Left ventricle myocardium superior (tissue), 1 donor: ENCODE measurements around the gene MADD. TPM values are rescaled to one million over a fixed set of nuclear protein-coding genes. Genes with fewer than 3 reads are reported as not detected.
"Not testable (repeated sequence)": the region's sequence is repeated elsewhere in the genome, so short reads cannot be mapped to it uniquely, and the experiment has no call there.

Experiments used
- ATAC-seq: fragments of 200-7000 bp; cut with Tn5 transposase; one replicate; pipeline ENCODE4 v1.9.1; 2020; ENCODE audit warnings: mild to moderate bottlenecking, moderate library complexity
- DNase-seq: peaks from one replicate; pipeline ENCODE4 v3.0.0-alpha.2; 2020
- intact Hi-C: fragments of 100-400 bp; cut with micrococcal nuclease; formaldehyde crosslinking; loops from one replicate; pipeline ENCODE4 v1.11.0; 2022
- total RNA-seq: library from RNA; stranded (reverse); fragmentation: NEBNext Ultra II Directional; extraction: Animal tissue kit (Norgen Biotek cat#: 25700); gene quantifications from one replicate; pipeline ENCODE4 v1.2.1, GENCODE V29; 2021
- donor health status: DM: no; HTN: yes; CAD: no; lungs with severe emphysema.

The MADD gene
- total RNA-seq, 1 donor from 2014 or later = 46.4 TPM

GRCh38 chr11:47332303-47332711 is 62.4 kb downstream of the MADD start:
- DNase-seq (peak; percentile 39), ATAC-seq (no peak)
- intact Hi-C loops = no loop called here

- ATAC-seq (no peak), DNase-seq (no peak)
- intact Hi-C loops = no loop called here
Observed at GRCh38 chr11:47332791-47333525, 63.0 kb downstream of the MADD start.

- ATAC-seq (no peak), DNase-seq (no peak)
- intact Hi-C loops = no loop called here
Observed at GRCh38 chr11:47333526-47333845, 63.6 kb downstream of the MADD start.

- DNase-seq (no peak), ATAC-seq (no peak)
- intact Hi-C loops = no loop called here
Observed at GRCh38 chr11:47333886-47334443, 64.0 kb downstream of the MADD start.

GRCh38 chr11:47334699-47335411 is 64.9 kb downstream of the MADD start:
- ATAC-seq, intact Hi-C loops, DNase-seq: not testable (repeated sequence)

GRCh38 chr11:47335733-47336132 is 65.8 kb downstream of the MADD start:
- intact Hi-C loops = no loop called here
- no peak for DNase-seq
- no peak for ATAC-seq

- intact Hi-C loops = no loop called here
- ATAC-seq = peak; percentile 1
- no peak for DNase-seq
Observed at GRCh38 chr11:47336595-47336994, 66.7 kb downstream of the MADD start.

- intact Hi-C loops = no loop called here
- DNase-seq (no peak), ATAC-seq (peak; percentile 3)
Observed at GRCh38 chr11:47337229-47337924, 67.4 kb downstream of the MADD start.

GRCh38 chr11:47338396-47339241 is 68.7 kb downstream of the MADD start:
- ATAC-seq (peak; percentile 1), DNase-seq (no peak)
- intact Hi-C loops = no loop called here

GRCh38 chr11:47340010-47340409 is 70.1 kb downstream of the MADD start:
- intact Hi-C loops = no loop called here
- no peak for DNase-seq

GRCh38 chr11:47340980-47341775 is 71.2 kb downstream of the MADD start:
- intact Hi-C loops = no loop called here
- ATAC-seq = peak; percentile 12
- DNase-seq = peak; percentile 55

More at GRCh38 chr11:47340010-47340409, 70.1 kb downstream of the MADD start:
- no peak for ATAC-seq

GRCh38 chr11:47342036-47342803 is 72.3 kb downstream of the MADD start:
- DNase-seq = no peak
- intact Hi-C loops = no loop called here
- ATAC-seq = peak; percentile 2

GRCh38 chr11:47342854-47343253 is 72.9 kb downstream of the MADD start:
- DNase-seq (no peak), ATAC-seq (peak; percentile 0)
- intact Hi-C loops = no loop called here

- peak; percentile 0 for ATAC-seq
- DNase-seq = peak; percentile 39
- intact Hi-C loops = no loop called here
Observed at GRCh38 chr11:47345890-47346563, 76.1 kb downstream of the MADD start.

- DNase-seq = peak; percentile 19
- intact Hi-C loops = no loop called here
Observed at GRCh38 chr11:47347137-47347536, 77.2 kb downstream of the MADD start.

GRCh38 chr11:47348131-47348802 is 78.3 kb downstream of the MADD start:
- DNase-seq (peak; percentile 72), ATAC-seq (no peak)
- intact Hi-C loops = no loop called here

More at GRCh38 chr11:47347137-47347536, 77.2 kb downstream of the MADD start:
- ATAC-seq = no peak
